HG02798 (cell line): Measurements from ENCODE around the gene CFAP77.

Experiments
- ATAC-seq: cut with Tn5 transposase; IDR thresholded peaks from one replicate; pipeline ENCODE4 v1.9.1; 2021; ENCODE audit warnings: mild to moderate bottlenecking; ENCODE audit not compliant: unreplicated experiment, poor library complexity

CFAP77 gene

GRCh38 chr9:132486706-132487350 lies 76.8 kb downstream of the CFAP77 start:
- no peak for ATAC-seq

- no peak for ATAC-seq
Observed at GRCh38 chr9:132487351-132487791, 77.4 kb downstream of the CFAP77 start.

GRCh38 chr9:132487980-132488535 lies 78.0 kb downstream of the CFAP77 start:
- ATAC-seq: no peak

- no peak for ATAC-seq
Observed at GRCh38 chr9:132488626-132489025, 78.6 kb downstream of the CFAP77 start.

GRCh38 chr9:132489536-132489935 lies 79.5 kb downstream of the CFAP77 start:
- ATAC-seq: no peak

- ATAC-seq: no peak
Observed at GRCh38 chr9:132494857-132495256, 84.8 kb downstream of the CFAP77 start.

GRCh38 chr9:132497731-132498130 lies 87.7 kb downstream of the CFAP77 start:
- ATAC-seq: no peak

- ATAC-seq: no peak
Observed at GRCh38 chr9:132498531-132499210, 88.7 kb downstream of the CFAP77 start.

- ATAC-seq: no peak
Observed at GRCh38 chr9:132499251-132499650, 89.2 kb downstream of the CFAP77 start.

GRCh38 chr9:132500193-132500592 lies 90.2 kb downstream of the CFAP77 start:
- ATAC-seq: no peak

- ATAC-seq: no peak
Observed at GRCh38 chr9:132502480-132502879, 92.5 kb downstream of the CFAP77 start.

- ATAC-seq: no peak
Observed at GRCh38 chr9:132503116-132503515, 93.1 kb downstream of the CFAP77 start.

GRCh38 chr9:132504488-132504887 lies 94.5 kb downstream of the CFAP77 start:
- no peak for ATAC-seq

GRCh38 chr9:132505991-132506655 lies 96.1 kb downstream of the CFAP77 start:
- ATAC-seq: no peak

GRCh38 chr9:132506977-132507669 lies 97.1 kb downstream of the CFAP77 start:
- no peak for ATAC-seq

- ATAC-seq: no peak
Observed at GRCh38 chr9:132507670-132508469, 97.9 kb downstream of the CFAP77 start.

GRCh38 chr9:132509928-132510874 lies 100.2 kb downstream of the CFAP77 start:
- ATAC-seq: no peak

GRCh38 chr9:132511191-132511999 lies 101.4 kb downstream of the CFAP77 start:
- ATAC-seq: no peak
